Right atrium auricular region (tissue), 2 donors: ENCODE data around the gene MTSS2. TPM values are rescaled to one million over a fixed set of nuclear protein-coding genes. Genes with fewer than 3 reads are reported as not detected.

Source experiments
- DNase-seq: peaks from one replicate; pipeline ENCODE4 v3.0.0-alpha.2; 2019; ENCODE audit warnings: low spot score
- H3K27ac ChIP-seq, 2 donors: fragments of 200-600 bp; sonication (generic); 1 replicate in 1 of 2; 2 replicates in 1 of 2; pipeline ENCODE4 v1.5.1; 2016 to 2019
- H3K27me3 ChIP-seq, 2 donors: fragments of 200-600 bp; sonication (generic); one replicate each; pipeline versions ENCODE4 v1.5.1 to v1.6.0; 2017 to 2019
- H3K36me3 ChIP-seq: fragments of 200-600 bp; sonication (generic); one replicate; pipeline ENCODE4 v1.5.1; 2016
- H3K4me1 ChIP-seq, 2 donors: fragments of 200-600 bp; sonication (generic); one replicate each; pipeline versions ENCODE4 v1.5.1 to v1.6.0; 2017 to 2019
- H3K4me3 ChIP-seq, 2 donors: fragments of 200-600 bp; sonication (generic); 1 replicate in 1 of 2; 2 replicates in 1 of 2; pipeline ENCODE4 v1.5.1; 2017 to 2019; ENCODE audit warnings: mild to moderate bottlenecking in 1 of 2, moderate library complexity in 1 of 2
- H3K9me3 ChIP-seq, 2 donors: fragments of 200-600 bp; sonication (generic); one replicate each; pipeline ENCODE4 v1.5.1; 2019
- CTCF ChIP-seq, 2 donors: fragments of 200-600 bp; sonication (generic); IDR thresholded peaks; one replicate each; pipeline ENCODE4 v1.5.1; 2019; ENCODE audit warnings: antibody characterized with exemption in 2 of 2
- total RNA-seq, 2 donors: library from RNA; depleted of rRNA; stranded (reverse); fragments of >200 nt; gene quantifications; one replicate each; pipeline ENCODE4 v1.1.0, GENCODE V29; 2016

Gene MTSS2
- total RNA-seq, 2 donors from 2014 or later = 35.3 to 44.7 TPM

- no peak for DNase-seq
- H3K9me3 ChIP-seq = no peaks in the 10 kb centered on the region
- H3K27me3 ChIP-seq = no peaks in the 10 kb centered on the region
- H3K4me3 ChIP-seq = no peak overlapping the region
- TF ChIP-seq CTCF (IDR thresholded peaks at IDR 0.05) = no peak
- peaks cover 0 to 52% of the 10 kb centered on the region in 2 donors for H3K4me1 ChIP-seq
- peaks cover 4% of the 10 kb centered on the region for H3K36me3 ChIP-seq
- H3K27ac ChIP-seq = no peak overlapping the region
Observed at GRCh38 chr16:70729292-70729691, 43.4 kb upstream of the MTSS2 start.

- no peak for TF ChIP-seq CTCF (IDR thresholded peaks at IDR 0.05)
- no peaks in the 10 kb centered on the region for H3K9me3 ChIP-seq
- H3K4me3 ChIP-seq = no peak overlapping the region
- H3K36me3 ChIP-seq = peaks cover 4% of the 10 kb centered on the region
- no peak overlapping the region for H3K27ac ChIP-seq
- no peaks in the 10 kb centered on the region for H3K27me3 ChIP-seq
- DNase-seq = no peak
- H3K4me1 ChIP-seq = peaks cover 0 to 52% of the 10 kb centered on the region in 2 donors
Observed at GRCh38 chr16:70728150-70728549, 42.3 kb upstream of the MTSS2 start.

GRCh38 chr16:70726892-70727361, 41.1 kb upstream of the MTSS2 start:
- H3K27me3 ChIP-seq = no peaks in the 10 kb centered on the region
- no peak overlapping the region for H3K4me3 ChIP-seq
- H3K4me1 ChIP-seq = peaks cover 0 to 48% of the 10 kb centered on the region in 2 donors
- no peaks in the 10 kb centered on the region for H3K9me3 ChIP-seq
- peak overlapping the region; percentile 88 to 93 for H3K27ac ChIP-seq
- peaks cover 4% of the 10 kb centered on the region for H3K36me3 ChIP-seq
- no peak for DNase-seq
- no peak for TF ChIP-seq CTCF (IDR thresholded peaks at IDR 0.05)

- Histone ChIP-seq H3K27me3 (no peaks in the 10 kb centered on the region), H3K36me3 (peaks cover 4% of the 10 kb centered on the region)
Observed at GRCh38 chr16:70725912-70726828, 40.3 kb upstream of the MTSS2 start.

More at GRCh38 chr16:70725912-70726828, 40.3 kb upstream of the MTSS2 start:
- TF ChIP-seq CTCF (IDR thresholded peaks at IDR 0.05) = no peak
- Histone ChIP-seq H3K4me1 (peaks cover 0 to 43% of the 10 kb centered on the region in 2 donors), H3K4me3 (no peak overlapping the region), H3K9me3 (no peaks in the 10 kb centered on the region), H3K27ac (peak overlapping the region; percentile 88 to 93)
- peak; percentile 72 for DNase-seq
